Right cardiac atrium (tissue), 5 donors: Measurements from ENCODE around the gene STAG2. TPM values are rescaled to one million over a fixed set of nuclear protein-coding genes. Genes with fewer than 3 reads are reported as not detected.
"Not testable (repeated sequence)": the region's sequence is repeated elsewhere in the genome, so short reads cannot be mapped to it uniquely, and the experiment has no call there.

Experiments
- ATAC-seq, 2 donors: fragments of 200-7000 bp; cut with Tn5 transposase; one replicate each; pipeline versions ENCODE4 v1.8.0 to v1.9.1; 2020; ENCODE audit warnings: moderate library complexity in 2 of 2, mild to moderate bottlenecking in 1 of 2
- DNase-seq, 3 donors: peaks; one replicate each; pipeline ENCODE4 v3.0.0-alpha.2; 2020
- H3K27ac ChIP-seq: one replicate; pipeline ENCODE4 v1.5.1; 2013; ENCODE audit warnings: mild to moderate bottlenecking, low read length, control low read depth, moderate library complexity
- H3K27me3 ChIP-seq: one replicate; pipeline ENCODE4 v1.6.1; 2013; ENCODE audit not compliant: control insufficient read depth, insufficient read depth
- H3K4me1 ChIP-seq: one replicate; pipeline ENCODE4 v1.6.1; 2013; ENCODE audit warnings: low read length; ENCODE audit not compliant: control insufficient read depth, insufficient read depth
- H3K4me3 ChIP-seq: one replicate; pipeline ENCODE4 v1.5.1; 2013; ENCODE audit warnings: low read length, control low read depth
- H3K9me3 ChIP-seq: one replicate; pipeline ENCODE4 v1.6.1; 2013; ENCODE audit warnings: low read length; ENCODE audit not compliant: control insufficient read depth
- WGBS: extraction: QIAGEN DNeasy Blood & Tissue Kit; methylation state at CpG from one replicate; pipeline ENCODE4 v1.1.7; 2013; 5-methylcytosine and 5-hydroxymethylcytosine counted together
- intact Hi-C, 4 donors: fragments of 100-400 bp; cut with DNase I; formaldehyde crosslinking; loops; one replicate each; pipeline versions ENCODE4 v1.11.0 to v1.14.0; 2022 to 2023
- long read RNA-seq, 4 donors: library from polyadenylated mRNA; unstranded; transcript quantifications; one replicate each; pipeline ENCODE4 v2.0.0, GENCODE V29; 2020 to 2021
- polyA plus RNA-seq: library from polyadenylated mRNA; stranded (reverse); fragments of 200-250 nt; gene quantifications from one replicate; pipeline ENCODE4 v1.2.3, GENCODE V29; 2013
- total RNA-seq, 4 donors: library from RNA; stranded (reverse); fragmentation: NEBNext Ultra II Directional; extraction: Animal tissue kit (Norgen Biotek cat#: 25700); gene quantifications; one replicate each; pipeline ENCODE4 v1.2.1, GENCODE V29; 2021
- donor health status: healthy with polysubstance abuse.
- donor health status: DM: no; HTN: yes; CAD: no.
- donor health status: DM: no; HTN: no; CAD: no.
- donor health status: DM: no; HTN: yes; CAD: no; lungs with severe emphysema.
- donor health status: DM: yes; HTN: yes; CAD: no.

STAG2 gene
- 10 to 100 TPM; 37.5 to 43.4 (median 40.6) TPM for total RNA-seq
- 11.9 TPM for polyA plus RNA-seq
- long read RNA-seq, donor 1, full-length matches to known transcripts: 11 of 42 reads
- long read RNA-seq, donor 1, partial matches to known transcripts: 16 of 42 reads
- long read RNA-seq, donor 1, other reads (novel, unspliced or antisense): 15 of 42 reads
- long read RNA-seq, donor 2, full-length matches to known transcripts: 4 of 9 reads
- long read RNA-seq, donor 2, partial matches to known transcripts: 1 of 9 reads
- long read RNA-seq, donor 2, other reads (novel, unspliced or antisense): 4 of 9 reads
- long read RNA-seq, donor 3, full-length matches to known transcripts: 16 of 80 reads
- long read RNA-seq, donor 3, partial matches to known transcripts: 12 of 80 reads
- long read RNA-seq, donor 3, other reads (novel, unspliced or antisense): 52 of 80 reads
- long read RNA-seq, donor 4, full-length matches to known transcripts: 4 of 16 reads
- long read RNA-seq, donor 4, partial matches to known transcripts: 2 of 16 reads
- long read RNA-seq, donor 4, other reads (novel, unspliced or antisense): 10 of 16 reads

GRCh38 chrX:123961268-123962005 is at the start of gene STAG2:
Gene STAG2, plus strand, starts transcription at chrX:123961706. Its CDS starts 60,922 bp downstream, at chrX:124022628.
- DNase-seq (peak; percentile 71 to 87 (median 87)), ATAC-seq (peak; percentile 68 to 73)
- no peaks in the 10 kb centered on the region for H3K9me3 ChIP-seq
- H3K27me3 ChIP-seq: no peaks in the 10 kb centered on the region
- peak within 1 kb of the TSS; percentile 99 for H3K27ac ChIP-seq
- H3K4me1 ChIP-seq: no peaks in the 10 kb centered on the region
- peak within 1 kb of the TSS; percentile 94 for H3K4me3 ChIP-seq
- intact Hi-C loops: no loop called here
- 0% methylated on average over 38 of the region's 38 CpGs for WGBS

GRCh38 chrX:123917069-123917468 is 44.4 kb upstream of the STAG2 start:
- H3K4me1 ChIP-seq: no peaks in the 10 kb centered on the region
- H3K9me3 ChIP-seq: no peaks in the 10 kb centered on the region
- no peak for ATAC-seq
- intact Hi-C loops: no loop called here
- H3K27ac ChIP-seq: no peak overlapping the region
- DNase-seq: no peak
- no peak overlapping the region for H3K4me3 ChIP-seq
- H3K27me3 ChIP-seq: no peaks in the 10 kb centered on the region

GRCh38 chrX:123918106-123918721 is 43.3 kb upstream of the STAG2 start:
- DNase-seq: no peak
- 66% methylated on average over 4 of the region's 4 CpGs for WGBS
- Histone ChIP-seq H3K27ac (no peak overlapping the region), H3K4me1 (no peaks in the 10 kb centered on the region), H3K4me3 (no peak overlapping the region), H3K27me3 (no peaks in the 10 kb centered on the region), H3K9me3 (no peaks in the 10 kb centered on the region)
- intact Hi-C loops: no loop called here
- no peak for ATAC-seq

GRCh38 chrX:123920105-123920785 is 41.3 kb upstream of the STAG2 start:
- Histone ChIP-seq H3K4me1 (no peaks in the 10 kb centered on the region), H3K27me3 (no peaks in the 10 kb centered on the region), H3K9me3 (no peaks in the 10 kb centered on the region), H3K4me3 (no peak overlapping the region), H3K27ac (no peak overlapping the region)
- intact Hi-C loops: no loop called here
- WGBS: 85% methylated on average over 1 of the region's 1 CpG
- DNase-seq (no peak), ATAC-seq (no peak)

GRCh38 chrX:123923211-123923610 is 38.3 kb upstream of the STAG2 start:
- no peak for ATAC-seq
- intact Hi-C loops: no loop called here

GRCh38 chrX:123924186-123924585 is 37.3 kb upstream of the STAG2 start:
- no peaks in the 10 kb centered on the region for H3K4me1 ChIP-seq
- ATAC-seq: no peak
- intact Hi-C loops: no loop called here
- no peak overlapping the region for H3K27ac ChIP-seq
- no peak overlapping the region for H3K4me3 ChIP-seq
- H3K27me3 ChIP-seq: no peaks in the 10 kb centered on the region
- H3K9me3 ChIP-seq: no peaks in the 10 kb centered on the region
- no peak for DNase-seq
- WGBS: 37% methylated on average over 1 of the region's 1 CpG

More at GRCh38 chrX:123923211-123923610, 38.3 kb upstream of the STAG2 start:
- H3K27ac ChIP-seq: no peak overlapping the region
- no peak overlapping the region for H3K4me3 ChIP-seq
- H3K9me3 ChIP-seq: no peaks in the 10 kb centered on the region
- no peak for DNase-seq
- H3K27me3 ChIP-seq: no peaks in the 10 kb centered on the region
- WGBS: 89% methylated on average over 2 of the region's 2 CpGs
- H3K4me1 ChIP-seq: no peaks in the 10 kb centered on the region

GRCh38 chrX:123927845-123928244 is 33.7 kb upstream of the STAG2 start:
- DNase-seq (no peak), ATAC-seq (no peak)
- no peaks in the 10 kb centered on the region for H3K27me3 ChIP-seq
- no peak overlapping the region for H3K27ac ChIP-seq
- H3K9me3 ChIP-seq: no peaks in the 10 kb centered on the region
- no peaks in the 10 kb centered on the region for H3K4me1 ChIP-seq
- 86% methylated on average over 2 of the region's 2 CpGs for WGBS
- no peak overlapping the region for H3K4me3 ChIP-seq
- intact Hi-C loops: no loop called here

GRCh38 chrX:123932055-123932454 is 29.5 kb upstream of the STAG2 start:
- H3K27me3 ChIP-seq, ATAC-seq, DNase-seq, H3K4me1 ChIP-seq, H3K4me3 ChIP-seq, H3K27ac ChIP-seq, H3K9me3 ChIP-seq, intact Hi-C loops: not testable (repeated sequence)
- WGBS: 66% methylated on average over 2 of the region's 2 CpGs

GRCh38 chrX:123943074-123943473 is 18.4 kb upstream of the STAG2 start:
- H3K27ac ChIP-seq: no peak overlapping the region
- ATAC-seq (no peak), DNase-seq (no peak)
- H3K9me3 ChIP-seq: no peaks in the 10 kb centered on the region
- H3K4me3 ChIP-seq: no peak overlapping the region
- intact Hi-C loops: no loop called here
- no peaks in the 10 kb centered on the region for H3K4me1 ChIP-seq
- H3K27me3 ChIP-seq: no peaks in the 10 kb centered on the region
- 77% methylated on average over 1 of the region's 1 CpG for WGBS

- Histone ChIP-seq H3K27me3 (no peaks in the 10 kb centered on the region), H3K9me3 (no peaks in the 10 kb centered on the region), H3K4me3 (no peak overlapping the region), H3K4me1 (no peaks in the 10 kb centered on the region), H3K27ac (no peak overlapping the region)
- no peak for DNase-seq
- 50% methylated on average over 2 of the region's 2 CpGs for WGBS
- intact Hi-C loops: no loop called here
- ATAC-seq: no peak
These were observed 18.0 kb upstream of the STAG2 start for GRCh38 chrX:123943488-123943887.
